A549 (cell line): ENCODE data around the gene IGF2BP3.
"Not testable (repeated sequence)": the region's sequence is repeated elsewhere in the genome, so short reads cannot be mapped to it uniquely, and the experiment has no call there.

ENCODE experiments used
- ELK1 ChIP-seq: fragments of 150-350 bp; IDR thresholded peaks from 2 replicates; pipeline ENCODE4 v1.6.1; 2014; ENCODE audit warnings: low read depth, mild to moderate bottlenecking, low read length
- HOXA7 ChIP-seq: fragments of 250-450 bp; sonication (Bioruptor Pico); IDR thresholded peaks from 2 replicates; pipeline ENCODE4 v1.5.0; 2020; ENCODE audit warnings: mild to moderate bottlenecking, moderate library complexity
- JUNB ChIP-seq: fragments of >200 bp; sonication (Bioruptor Twin); formaldehyde crosslinking; IDR thresholded peaks from 2 replicates; pipeline ENCODE4 v1.6.1; 2016
- KDM5A ChIP-seq: fragments of 200-600 bp; sonication (generic); IDR thresholded peaks from 2 replicates; pipeline ENCODE4 v1.6.1; 2016; ENCODE audit warnings: antibody characterized with exemption, mild to moderate bottlenecking
- MAX ChIP-seq: IDR thresholded peaks from 2 replicates; pipeline ENCODE4 v1.6.1; 2012
- RAD21 ChIP-seq, 2 experiments: fragments of >200 bp in 1 of 2; sonication (Bioruptor Twin) in 1 of 2; formaldehyde crosslinking in 1 of 2; IDR thresholded peaks in 1 of 2; conservative IDR thresholded peaks in 1 of 2; 2 replicates in 1 of 2; 3 replicates in 1 of 2; pipeline ENCODE4 v1.6.1; 2012 to 2018; ENCODE audit warnings: inconsistent platforms in 1 of 2
- REST ChIP-seq: fragments of 200-600 bp; sonication (generic); IDR thresholded peaks from 2 replicates; pipeline ENCODE4 v1.6.1; 2016; ENCODE audit warnings: antibody characterized with exemption, mild to moderate bottlenecking, moderate library complexity
- RFX5 ChIP-seq: fragments of 450-650 bp; IDR thresholded peaks from 2 replicates; pipeline ENCODE4 v1.7.1; 2014; ENCODE audit warnings: antibody characterized with exemption, mild to moderate bottlenecking, moderate library complexity
- RNF2 ChIP-seq: fragments of 200-600 bp; sonication (generic); IDR thresholded peaks from 2 replicates; pipeline ENCODE4 v1.6.1; 2016; ENCODE audit warnings: low read depth, mild to moderate bottlenecking, antibody characterized with exemption, moderate library complexity, borderline replicate concordance
- USF2 ChIP-seq: fragments of 450-650 bp; IDR thresholded peaks from 2 replicates; pipeline ENCODE4 v1.6.1; 2014; ENCODE audit warnings: antibody characterized with exemption
- ZNF302 ChIP-seq: fragments of 250-450 bp; sonication (Bioruptor Pico); IDR thresholded peaks from 2 replicates; pipeline ENCODE4 v1.9.0; 2021; ENCODE audit warnings: inconsistent platforms, mild to moderate bottlenecking, moderate library complexity
- TF ChIP-seq, protein P1 (sequence below): fragments of >200 bp; sonication (Bioruptor Twin); formaldehyde crosslinking; IDR thresholded peaks from 3 replicates; pipeline ENCODE4 v1.5.1; 2016

- TF ChIP-seq, protein P1, sequence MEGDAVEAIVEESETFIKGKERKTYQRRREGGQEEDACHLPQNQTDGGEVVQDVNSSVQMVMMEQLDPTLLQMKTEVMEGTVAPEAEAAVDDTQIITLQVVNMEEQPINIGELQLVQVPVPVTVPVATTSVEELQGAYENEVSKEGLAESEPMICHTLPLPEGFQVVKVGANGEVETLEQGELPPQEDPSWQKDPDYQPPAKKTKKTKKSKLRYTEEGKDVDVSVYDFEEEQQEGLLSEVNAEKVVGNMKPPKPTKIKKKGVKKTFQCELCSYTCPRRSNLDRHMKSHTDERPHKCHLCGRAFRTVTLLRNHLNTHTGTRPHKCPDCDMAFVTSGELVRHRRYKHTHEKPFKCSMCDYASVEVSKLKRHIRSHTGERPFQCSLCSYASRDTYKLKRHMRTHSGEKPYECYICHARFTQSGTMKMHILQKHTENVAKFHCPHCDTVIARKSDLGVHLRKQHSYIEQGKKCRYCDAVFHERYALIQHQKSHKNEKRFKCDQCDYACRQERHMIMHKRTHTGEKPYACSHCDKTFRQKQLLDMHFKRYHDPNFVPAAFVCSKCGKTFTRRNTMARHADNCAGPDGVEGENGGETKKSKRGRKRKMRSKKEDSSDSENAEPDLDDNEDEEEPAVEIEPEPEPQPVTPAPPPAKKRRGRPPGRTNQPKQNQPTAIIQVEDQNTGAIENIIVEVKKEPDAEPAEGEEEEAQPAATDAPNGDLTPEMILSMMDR = not testable (repeated sequence)
- TF ChIP-seq JUNB; USF2; KDM5A; RNF2; ZNF302; HOXA7 (CRISPR knock-in tag); RFX5; ELK1; MAX; RAD21 (conservative IDR thresholded peaks at IDR 0.05 in 1 of 2, IDR thresholded peaks at IDR 0.05 in 1 of 2); REST: not testable (repeated sequence)
These were observed 63.7 kb downstream of the IGF2BP3 start for GRCh38 chr7:23406564-23406963.
